Adrenal gland (tissue), 12 donors: Measurements from ENCODE around the gene DKK3. TPM values are rescaled to one million over a fixed set of nuclear protein-coding genes. Genes with fewer than 3 reads are reported as not detected.

Experiments
- DNase-seq, 7 donors: peaks; one replicate each; pipeline ENCODE4 v3.0.0-alpha.2; 2019 to 2020
- H3K27ac ChIP-seq, 5 donors: fragments of 200-600 bp; sonication (generic) in 4 of 5; 1 replicate in 3 of 5; 2 replicates in 2 of 5; pipeline versions ENCODE4 v1.5.1 to v1.8.0; 2016 to 2020; ENCODE audit warnings: mild to moderate bottlenecking in 1 of 5
- H3K27me3 ChIP-seq: fragments of 200-600 bp; 2 replicates; pipeline ENCODE4 v1.8.0; 2021
- H3K36me3 ChIP-seq, 2 donors: fragments of 200-600 bp; replicated peaks in 1 of 2; 1 replicate in 1 of 2; 2 replicates in 1 of 2; pipeline versions ENCODE4 v1.5.1 to v1.8.0; 2018 to 2022
- H3K4me1 ChIP-seq, 2 donors: fragments of 200-600 bp; replicated peaks in 1 of 2; 1 replicate in 1 of 2; 2 replicates in 1 of 2; pipeline versions ENCODE4 v1.5.1 to v1.8.0; 2018 to 2021
- H3K4me3 ChIP-seq, 4 donors: fragments of 200-600 bp; sonication (generic) in 3 of 4; one replicate each; pipeline ENCODE4 v1.5.1; 2016 to 2018
- H3K9me3 ChIP-seq, 3 donors: fragments of 200-600 bp; sonication (generic) in 1 of 3; replicated peaks in 1 of 3; 1 replicate in 2 of 3; 2 replicates in 1 of 3; pipeline versions ENCODE4 v1.5.1 to v1.8.0; 2016 to 2021
- POLR2A ChIP-seq, 2 donors: fragments of 450-650 bp; IDR thresholded peaks; one replicate each; pipeline ENCODE4 v1.6.1; 2017; ENCODE audit warnings: antibody characterized with exemption in 2 of 2, mild to moderate bottlenecking in 2 of 2, moderate library complexity in 1 of 2
- WGBS, 4 donors: extraction: QIAGEN DNeasy Blood & Tissue Kit in 2 of 4; methylation state at CpG; one replicate each; pipeline versions ENCODE4 v1.1.5 to v1.1.7; 2013 to 2017; 5-methylcytosine and 5-hydroxymethylcytosine counted together
- intact Hi-C, 2 donors: fragments of 100-400 bp; cut with DNase I; formaldehyde crosslinking; loops; one replicate each; pipeline versions ENCODE4 v1.14.1 to v1.15.0; 2022 to 2023
- polyA plus RNA-seq, 3 donors: library from polyadenylated mRNA; stranded (reverse); fragments of 200-250 nt in 2 of 3; fragments of 350-450 nt in 1 of 3; fragmentation: Illumina TruSeq in 1 of 3; extraction: RNeasy Lipid Tissue Mini Kit (QIAGEN cat#74804) in 1 of 3; gene quantifications; one replicate each; pipeline ENCODE4 v1.2.3, GENCODE V29; 2013 to 2014
- total RNA-seq, 9 donors: library from RNA; depleted of rRNA in 4 of 9; stranded (reverse); fragments of >200 nt in 4 of 9; fragments of 120-200 nt in 1 of 9; fragmentation: NEBNext Ultra II Directional in 1 of 9; extraction: Animal tissue kit (Norgen Biotek cat#: 25700) in 1 of 9; gene quantifications; one replicate each; pipeline versions ENCODE4 v1.1.0 to v1.2.4, GENCODE V29; 2013 to 2023
- TF ChIP-seq, protein P1 (sequence below), 6 experiments: fragments of 450-650 bp in 4 of 6; fragments of 200-600 bp in 2 of 6; sonication (generic) in 1 of 6; IDR thresholded peaks; 1 replicate in 5 of 6; 2 replicates in 1 of 6; pipeline versions ENCODE4 v1.5.1 to v1.8.0; 2016 to 2021; ENCODE audit warnings: antibody characterized with exemption in 6 of 6, mild to moderate bottlenecking in 2 of 6, moderate library complexity in 1 of 6
- donor health status: healthy with polysubstance abuse.
- donor health status: Bipolar disorder and iron deficiency.
- donor health status: DM: yes; HTN: yes; CAD: no.
- donor health status: DM: no; HTN: no; CAD: no.
- donor health status: DM: no; HTN: no; CAD: no.
- donor health status: DM: yes; HTN: yes; CAD: no.

Gene DKK3
- total and polyA plus RNA-seq, 12 donors, result 19.7 to 330 (median 103) TPM

DNA sequence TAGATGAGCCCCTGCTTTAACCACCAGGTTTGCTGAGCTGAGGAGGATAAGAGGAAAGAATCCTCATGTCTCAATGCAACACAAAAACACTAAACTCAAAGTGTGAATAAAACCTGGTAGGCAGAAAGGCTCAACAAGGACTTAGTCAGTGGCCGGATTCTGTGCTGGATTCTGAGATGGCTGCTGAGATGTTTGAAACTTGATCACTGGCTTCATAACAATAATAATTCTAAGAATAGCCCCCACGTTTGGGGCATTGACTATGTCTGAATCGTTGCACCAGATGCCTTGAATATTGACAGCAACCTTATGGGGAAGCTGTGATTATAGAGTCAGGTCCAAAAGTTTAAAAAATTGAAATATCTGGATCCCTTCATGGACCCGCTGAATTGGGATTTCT lies 4.6 kb downstream of the DKK3 start:
- 67 to 81% (median 78%) methylated on average over 4 of the region's 4 CpGs for WGBS, 4 donors
- Histone ChIP-seq H3K4me3 (no peak overlapping the region), H3K4me1 (peaks cover 4 to 20% of the 10 kb centered on the region in 2 donors), H3K9me3 (no peaks in the 10 kb centered on the region), H3K27ac (peak overlapping the region in 1 of 5 donors; percentile 29), H3K36me3 (peaks cover 0 to 10% of the 10 kb centered on the region in 2 donors), H3K27me3 (peaks cover 7% of the 10 kb centered on the region)
- TF ChIP-seq, protein P1, sequence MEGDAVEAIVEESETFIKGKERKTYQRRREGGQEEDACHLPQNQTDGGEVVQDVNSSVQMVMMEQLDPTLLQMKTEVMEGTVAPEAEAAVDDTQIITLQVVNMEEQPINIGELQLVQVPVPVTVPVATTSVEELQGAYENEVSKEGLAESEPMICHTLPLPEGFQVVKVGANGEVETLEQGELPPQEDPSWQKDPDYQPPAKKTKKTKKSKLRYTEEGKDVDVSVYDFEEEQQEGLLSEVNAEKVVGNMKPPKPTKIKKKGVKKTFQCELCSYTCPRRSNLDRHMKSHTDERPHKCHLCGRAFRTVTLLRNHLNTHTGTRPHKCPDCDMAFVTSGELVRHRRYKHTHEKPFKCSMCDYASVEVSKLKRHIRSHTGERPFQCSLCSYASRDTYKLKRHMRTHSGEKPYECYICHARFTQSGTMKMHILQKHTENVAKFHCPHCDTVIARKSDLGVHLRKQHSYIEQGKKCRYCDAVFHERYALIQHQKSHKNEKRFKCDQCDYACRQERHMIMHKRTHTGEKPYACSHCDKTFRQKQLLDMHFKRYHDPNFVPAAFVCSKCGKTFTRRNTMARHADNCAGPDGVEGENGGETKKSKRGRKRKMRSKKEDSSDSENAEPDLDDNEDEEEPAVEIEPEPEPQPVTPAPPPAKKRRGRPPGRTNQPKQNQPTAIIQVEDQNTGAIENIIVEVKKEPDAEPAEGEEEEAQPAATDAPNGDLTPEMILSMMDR (IDR thresholded peaks at IDR 0.05), result no peak
- TF ChIP-seq POLR2A (IDR thresholded peaks at IDR 0.05), result no peak
- intact Hi-C loops, result no loop called here
- DNase-seq, result no peak

DNA sequence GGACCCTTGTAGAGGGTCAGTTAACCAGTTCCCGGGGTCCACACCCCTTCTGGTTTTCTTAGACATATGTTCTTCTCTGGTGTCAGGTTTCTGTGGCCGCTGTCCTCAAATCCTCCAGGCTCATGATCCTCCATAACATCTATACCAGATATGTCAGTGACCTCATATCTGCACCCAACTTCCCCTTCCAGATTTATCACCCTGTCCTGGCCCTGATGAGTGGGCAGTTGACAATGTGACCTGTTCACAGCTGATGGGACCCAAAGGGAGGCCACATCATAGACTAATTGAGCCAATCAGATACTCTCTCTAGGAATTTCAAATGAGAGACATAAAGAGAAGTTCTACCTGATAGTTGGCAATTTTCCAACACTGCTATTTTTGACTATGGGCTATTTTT lies 5.1 kb downstream of the DKK3 start:
- 92 to 100% (median 99%) methylated on average over 2 of the region's 2 CpGs for WGBS, 4 donors
- Histone ChIP-seq H3K36me3 (peaks cover 0 to 10% of the 10 kb centered on the region in 2 donors), H3K4me3 (no peak overlapping the region), H3K27ac (no peak overlapping the region), H3K4me1 (peaks cover 0 to 20% of the 10 kb centered on the region in 2 donors), H3K27me3 (peaks cover 6% of the 10 kb centered on the region), H3K9me3 (no peaks in the 10 kb centered on the region)
- intact Hi-C loops, result no loop called here
- TF ChIP-seq, protein P1 (IDR thresholded peaks at IDR 0.05), result no peak
- no peak for TF ChIP-seq POLR2A (IDR thresholded peaks at IDR 0.05)
- no peak for DNase-seq

DNA sequence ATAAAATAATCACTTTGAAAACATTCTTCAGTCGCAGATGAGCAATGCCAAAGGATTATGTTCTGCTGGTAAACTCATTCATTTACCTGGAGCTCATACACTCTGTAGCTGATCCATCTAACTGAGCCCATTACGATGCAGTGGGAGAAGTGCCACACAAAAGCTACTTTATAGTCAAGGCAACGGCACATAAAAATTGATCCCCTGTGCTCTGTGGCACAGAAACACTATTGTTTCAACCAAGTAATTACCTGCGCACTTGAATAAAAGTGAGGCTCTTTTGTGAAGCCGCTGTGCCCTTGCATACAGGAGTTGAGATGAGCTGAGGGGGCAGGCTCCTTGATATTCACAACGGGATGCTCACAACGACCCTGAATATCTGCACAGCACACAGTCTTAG lies 7.2 kb downstream of the DKK3 start:
- no peak for DNase-seq
- Histone ChIP-seq H3K4me3 (no peak overlapping the region), H3K27ac (no peak overlapping the region), H3K4me1 (peaks cover 0 to 10% of the 10 kb centered on the region in 2 donors), H3K9me3 (no peaks in the 10 kb centered on the region), H3K27me3 (no peaks in the 10 kb centered on the region), H3K36me3 (peaks cover 0 to 15% of the 10 kb centered on the region in 2 donors)
- intact Hi-C loops, result no loop called here
- TF ChIP-seq, protein P1 (IDR thresholded peaks at IDR 0.05), result no peak
- TF ChIP-seq POLR2A (IDR thresholded peaks at IDR 0.05), result no peak
- WGBS, 4 donors, result 76 to 83% (median 79%) methylated on average over 4 to 7 of the region's 7 CpGs

DNA sequence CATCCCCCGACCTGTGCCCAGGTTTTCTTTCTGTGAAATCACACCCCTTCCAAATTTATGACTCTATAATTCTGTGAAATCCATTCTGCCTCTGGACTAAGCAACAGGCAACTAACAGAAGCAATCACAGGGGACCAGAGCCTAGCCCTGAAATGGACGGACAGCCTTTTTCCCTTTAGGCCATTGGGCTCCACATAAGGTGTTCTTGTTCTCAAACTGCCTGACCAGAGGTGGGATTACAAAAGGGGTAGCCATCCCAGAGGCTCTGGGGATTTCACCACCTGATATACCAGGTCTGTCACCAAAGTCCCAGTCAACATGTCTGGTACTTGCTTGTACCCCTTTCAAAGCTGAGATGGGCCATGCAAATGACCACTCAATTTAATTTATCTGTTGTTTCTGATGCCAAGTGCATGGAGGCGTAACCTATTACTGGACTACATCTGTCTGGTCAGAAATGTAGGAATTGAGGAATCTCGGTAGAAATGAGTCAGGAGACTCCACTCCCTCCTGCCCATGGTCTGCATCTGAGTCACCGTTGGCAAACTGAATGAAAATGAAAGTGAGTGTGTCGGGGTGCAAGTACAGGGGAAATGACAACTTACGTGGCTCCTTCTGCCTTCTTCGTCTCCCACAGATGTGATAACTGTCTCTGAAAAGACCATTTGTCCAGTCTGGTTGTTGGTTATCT lies 10.2 kb downstream of the DKK3 start:
- Histone ChIP-seq H3K9me3 (no peaks in the 10 kb centered on the region), H3K27me3 (no peaks in the 10 kb centered on the region), H3K4me1 (peaks cover 0 to 11% of the 10 kb centered on the region in 2 donors), H3K36me3 (peaks cover 0 to 15% of the 10 kb centered on the region in 2 donors), H3K4me3 (peak overlapping the region in 1 of 4 donors; percentile 30), H3K27ac (peak overlapping the region in 2 of 5 donors; percentile 30 to 40)
- DNase-seq, result peak in 5 of 7 donors; percentile 50 to 73 (median 54)
- TF ChIP-seq POLR2A (IDR thresholded peaks at IDR 0.05), result no peak
- TF ChIP-seq, protein P1 (IDR thresholded peaks at IDR 0.05), result no peak
- WGBS, 4 donors, result 45 to 57% (median 53%) methylated on average over 8 of the region's 8 CpGs
- intact Hi-C loops, result no loop called here
